Activated T-cell treated with anti-CD3 and anti-CD28 coated beads, Interleukin-2, amount 50 U/mL, for 1 hour (primary cell): ENCODE measurements around the gene ZNF771.
A peak's percentile ranks its signal among the peaks of the same experiment; 100 is the strongest.
"Not testable (repeated sequence)": the region's sequence is repeated elsewhere in the genome, so short reads cannot be mapped to it uniquely, and the experiment has no call there.

Experiments
- DNase-seq: peaks from one replicate; pipeline ENCODE4 v3.0.0-alpha.2; 2020

The ZNF771 gene

DNA sequence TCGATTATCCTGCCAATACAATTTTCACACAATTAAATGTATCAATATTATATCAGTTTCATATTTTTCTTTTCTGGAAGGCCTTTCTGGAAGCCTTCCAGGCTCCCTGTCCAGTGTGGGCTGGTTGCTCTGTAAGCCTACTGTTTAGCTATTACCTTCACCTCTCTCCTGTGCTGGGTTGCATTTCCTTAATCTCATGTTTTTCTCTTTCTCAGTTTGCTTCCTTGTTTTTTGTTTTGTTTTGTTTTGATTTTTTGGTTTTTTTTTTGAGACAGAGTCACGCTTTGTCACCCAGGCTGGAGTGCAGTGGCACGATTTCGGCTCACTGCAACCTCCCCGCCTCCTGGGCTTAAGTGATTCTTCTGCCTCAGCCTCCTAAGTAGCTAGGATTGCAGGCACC is 31.4 kb downstream of the ZNF771 start:
- no peak for DNase-seq

DNA sequence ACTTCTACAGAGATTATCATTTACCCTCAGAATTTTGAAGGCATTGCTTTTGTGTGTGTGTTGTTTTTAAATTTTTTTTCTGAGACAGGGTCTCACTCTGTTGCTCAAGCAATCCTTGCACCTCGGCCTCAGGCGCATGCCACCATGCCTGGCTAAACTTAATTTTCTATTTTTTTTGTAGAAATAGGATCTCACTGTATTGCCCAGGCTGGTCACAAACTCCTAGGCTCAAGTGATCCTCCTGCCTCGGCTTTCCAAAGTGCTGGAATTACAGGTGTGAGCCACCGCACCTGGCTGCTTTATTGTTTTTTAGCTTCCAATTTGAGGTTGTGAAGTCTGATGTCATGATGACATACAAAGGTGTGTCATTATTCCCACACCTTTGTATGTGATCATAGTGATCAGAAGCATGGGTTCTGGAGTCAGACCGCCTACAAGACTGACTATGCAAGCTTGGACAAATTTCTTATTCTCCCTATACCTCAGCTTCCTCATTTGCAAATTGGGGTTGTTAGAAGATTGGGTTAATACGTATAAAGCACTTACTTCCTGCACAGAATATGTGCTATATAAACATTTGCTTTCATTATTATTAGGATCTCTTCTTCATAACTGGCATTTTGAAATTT is 32.4 kb downstream of the ZNF771 start:
- no peak for DNase-seq

DNA sequence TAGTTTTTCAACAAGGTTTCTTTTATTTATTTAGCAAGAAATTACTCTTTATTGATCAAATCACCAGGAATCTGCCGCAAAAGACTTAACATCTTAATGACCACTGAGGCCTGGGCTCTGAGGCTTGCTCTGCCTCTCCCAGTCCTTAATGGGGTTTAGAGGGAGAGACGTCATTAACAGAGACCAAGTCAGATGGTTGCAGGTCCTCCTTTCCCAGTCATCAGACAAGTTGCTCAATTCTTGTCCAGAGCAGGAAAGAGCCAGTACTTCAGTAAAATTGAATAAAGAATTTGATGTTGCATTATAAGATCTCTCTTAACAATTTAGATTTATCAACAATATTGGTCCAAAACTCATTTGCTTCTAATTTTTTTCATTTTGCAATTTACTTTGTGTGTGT is 36.2 kb downstream of the ZNF771 start:
- DNase-seq: no peak

DNA sequence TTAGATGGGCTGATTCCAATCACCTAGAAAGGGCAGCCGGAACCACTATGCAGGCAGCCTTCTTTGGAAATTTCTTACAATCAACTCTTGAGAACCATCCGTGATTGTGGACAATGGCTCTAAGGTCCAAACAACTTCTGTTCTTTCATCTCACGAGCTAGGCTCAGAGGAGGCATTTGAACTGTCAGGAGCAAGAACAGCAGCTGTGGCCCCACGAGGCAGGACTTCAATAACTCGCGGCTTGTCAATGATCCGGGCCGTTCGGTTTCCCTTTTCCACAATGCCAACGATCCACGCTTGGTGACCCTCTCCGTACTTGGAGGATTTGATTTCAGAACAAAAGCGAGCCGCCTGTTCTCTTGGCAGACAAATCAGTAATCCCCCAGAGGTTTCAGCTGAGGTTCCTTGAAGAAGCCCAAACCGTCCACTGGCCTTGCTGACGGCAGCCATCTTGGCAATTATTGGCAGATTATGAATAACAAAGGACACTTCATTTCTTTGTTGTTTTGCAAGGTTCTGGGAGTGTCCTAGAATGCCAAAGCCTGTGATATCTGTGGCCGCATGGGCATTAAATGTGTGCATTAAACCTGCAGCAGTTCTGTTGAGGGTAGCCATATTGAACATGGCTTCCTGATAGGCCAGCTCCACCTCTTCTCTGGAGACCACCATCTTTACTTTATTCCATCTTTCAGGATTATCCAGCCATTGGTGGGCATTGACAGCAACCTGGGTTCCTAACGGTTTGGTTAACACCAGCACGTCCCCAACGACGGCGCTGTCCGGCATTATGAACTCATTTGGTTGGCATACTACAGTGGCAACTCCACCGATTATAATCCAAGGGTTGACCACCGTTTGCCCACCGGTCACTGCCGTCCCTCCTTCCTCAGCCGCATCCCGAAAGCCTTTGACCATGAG is 37.1 kb downstream of the ZNF771 start:
- DNase-seq: no peak

DNA sequence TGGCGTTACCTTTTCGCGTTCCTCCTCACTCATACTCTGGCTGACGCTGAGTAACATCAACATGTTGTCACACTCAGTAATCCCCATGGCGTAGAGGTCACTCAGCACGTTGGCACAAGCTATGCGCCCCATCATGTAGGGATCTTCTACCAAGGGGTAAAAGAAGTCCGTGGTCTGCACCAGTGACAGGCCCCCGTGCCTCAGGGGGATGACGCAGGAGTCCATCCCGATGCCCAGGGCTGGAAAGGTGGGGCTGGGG is 37.7 kb downstream of the ZNF771 start:
- DNase-seq: no peak

DNA sequence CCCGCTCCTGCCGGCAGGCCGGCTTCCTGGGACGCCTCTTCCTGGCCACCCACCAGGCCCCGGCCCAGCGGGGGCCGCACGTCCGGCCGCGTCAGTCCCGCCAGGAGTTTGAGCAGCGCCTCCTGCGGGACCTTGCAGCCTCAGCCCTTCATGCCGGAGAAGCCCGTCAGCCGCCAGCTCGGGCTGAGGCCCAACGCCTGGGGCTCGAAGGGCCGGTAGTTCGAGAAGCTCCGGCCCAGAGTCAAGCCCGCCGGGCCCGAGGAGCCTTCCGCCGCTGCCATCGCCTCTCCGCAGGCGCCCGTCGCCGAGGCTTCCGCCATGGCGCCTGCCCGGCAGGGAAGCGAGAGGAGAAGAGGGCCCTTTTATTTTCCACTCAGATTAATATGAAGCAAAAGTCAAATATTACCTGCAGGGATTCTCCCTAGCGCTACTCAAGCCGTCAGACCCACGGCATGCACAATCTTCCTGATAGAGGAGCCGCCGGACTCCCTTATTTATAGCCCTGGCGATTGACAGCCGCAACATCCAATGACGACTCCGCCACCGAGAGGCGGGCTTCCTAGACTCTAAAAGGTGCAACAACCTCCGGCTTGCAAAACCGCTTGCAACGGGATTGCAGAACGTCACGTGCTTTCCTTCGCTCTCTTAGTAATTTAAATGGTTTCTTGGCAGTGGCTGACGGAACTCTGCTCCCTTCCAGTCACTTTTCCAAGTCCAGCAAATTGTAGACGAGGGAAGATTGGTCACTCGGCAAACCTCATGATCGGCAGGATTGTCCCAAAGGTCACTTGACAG is 38.2 kb downstream of the ZNF771 start, which contains the start of gene SEPHS2:
Gene SEPHS2 (minus strand): TSS at position 467 of the 795 bp plus-strand sequence. CDS start 147 bp downstream, at position 320.
- peak; percentile 95 for DNase-seq

DNA sequence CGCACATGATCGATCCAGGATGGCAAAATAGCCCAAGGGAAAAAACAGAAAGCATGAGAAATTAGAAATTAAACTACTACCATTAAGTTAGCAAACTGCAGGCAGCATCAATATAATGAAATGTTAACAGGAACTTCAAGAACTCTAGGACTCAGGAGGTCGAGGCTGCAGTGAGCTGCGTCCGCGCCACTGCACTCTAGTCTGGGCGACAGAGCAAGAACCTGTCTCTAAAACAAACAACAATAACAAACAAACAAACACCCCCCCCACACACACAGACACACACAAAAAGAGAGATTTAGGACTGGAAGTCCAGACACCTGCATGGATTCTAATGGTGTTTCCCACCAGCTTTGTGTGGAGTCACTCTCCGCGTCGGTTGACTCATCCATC is 38.8 kb downstream of the ZNF771 start:
- no peak for DNase-seq

DNA sequence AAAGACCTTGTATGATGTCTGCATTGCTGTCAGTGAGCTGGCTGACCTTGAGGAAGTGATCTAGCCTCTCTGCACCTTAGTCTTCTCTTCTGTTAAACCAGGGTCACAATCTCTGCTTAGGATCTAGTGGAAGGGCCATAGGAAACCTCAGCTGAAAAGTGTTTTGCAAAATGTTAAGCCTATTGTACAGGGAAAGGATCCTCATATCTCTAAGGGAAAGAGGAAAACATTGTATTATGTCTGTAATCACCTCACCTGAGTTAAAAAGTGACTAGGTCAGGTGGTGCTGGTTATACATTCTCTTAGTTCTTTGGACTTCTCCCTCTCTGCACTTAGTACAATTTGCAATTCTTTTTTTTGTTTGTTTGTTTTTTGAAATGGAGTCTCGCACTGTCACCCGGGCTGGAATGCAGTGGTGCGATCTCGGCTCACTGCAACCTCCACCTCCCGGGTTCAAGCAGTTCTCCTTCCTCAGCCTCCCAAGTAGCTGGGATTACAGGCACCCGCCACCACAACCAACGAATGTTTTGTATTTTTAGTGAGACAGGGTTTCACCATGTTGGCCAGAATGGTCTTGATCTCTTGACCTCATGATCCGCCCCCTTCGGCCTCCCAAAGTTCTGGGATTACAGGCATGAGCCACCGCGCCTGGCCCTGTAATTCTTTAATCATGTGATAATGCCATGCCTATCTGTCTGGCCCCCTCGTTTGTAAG is 40.3 kb downstream of the ZNF771 start:
- DNase-seq: no peak

DNA sequence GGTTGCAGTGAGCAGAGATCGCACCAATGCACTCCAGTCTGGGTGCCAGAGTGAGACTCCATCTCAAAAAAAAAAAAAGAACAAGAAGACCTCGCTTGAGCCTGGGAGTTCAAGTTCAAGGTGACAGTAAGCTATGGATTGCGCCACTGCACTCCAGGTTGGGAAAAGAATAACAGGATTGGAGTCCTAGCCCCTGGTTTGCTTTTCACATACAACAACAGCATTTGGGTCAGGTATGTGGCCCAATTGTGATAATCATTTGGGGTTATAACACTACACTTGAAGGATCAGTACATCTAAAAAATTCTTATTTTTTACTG is 41.7 kb downstream of the ZNF771 start:
- no peak for DNase-seq

DNA sequence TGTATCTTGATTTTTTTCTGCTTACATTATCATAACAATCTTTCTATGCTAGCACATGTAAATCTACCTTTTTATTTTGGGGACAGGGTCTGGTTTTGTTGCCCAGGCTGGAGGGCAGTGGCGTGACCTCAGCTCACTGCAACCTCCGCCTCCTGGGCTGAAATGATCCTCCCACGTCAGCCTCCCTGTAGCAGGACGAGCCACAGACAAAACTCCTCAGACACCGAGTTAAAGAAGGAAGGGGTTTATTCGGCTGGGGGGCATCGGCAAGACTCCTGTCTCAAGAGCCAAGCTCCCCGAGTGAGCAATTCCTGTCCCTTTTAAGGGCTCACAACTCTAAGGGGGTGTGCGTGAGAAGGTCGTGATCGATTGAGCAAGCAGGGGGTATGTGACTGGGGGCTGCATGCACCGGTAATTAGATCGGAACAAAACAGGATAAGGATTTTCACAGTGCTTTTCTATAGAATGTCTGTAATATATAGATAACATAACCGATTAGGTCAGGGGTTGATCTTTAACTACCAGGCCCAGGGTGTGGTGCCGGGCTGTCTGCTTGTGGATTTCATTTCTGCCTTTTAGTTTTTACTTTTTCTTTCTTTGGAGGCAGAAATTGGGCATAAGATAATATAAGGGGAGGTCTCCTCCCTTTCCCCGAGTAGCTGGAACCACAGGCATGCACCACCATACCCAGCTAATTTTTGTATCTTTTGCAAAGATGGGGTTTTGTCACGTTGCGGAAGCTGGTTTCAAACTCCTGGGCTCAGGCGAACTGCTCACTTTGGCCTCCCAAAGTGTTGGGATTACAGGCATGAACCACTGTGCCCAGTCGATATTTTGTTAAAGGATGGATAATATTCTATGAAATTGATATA is 45.5 kb downstream of the ZNF771 start:
- DNase-seq: not testable (repeated sequence)

DNA sequence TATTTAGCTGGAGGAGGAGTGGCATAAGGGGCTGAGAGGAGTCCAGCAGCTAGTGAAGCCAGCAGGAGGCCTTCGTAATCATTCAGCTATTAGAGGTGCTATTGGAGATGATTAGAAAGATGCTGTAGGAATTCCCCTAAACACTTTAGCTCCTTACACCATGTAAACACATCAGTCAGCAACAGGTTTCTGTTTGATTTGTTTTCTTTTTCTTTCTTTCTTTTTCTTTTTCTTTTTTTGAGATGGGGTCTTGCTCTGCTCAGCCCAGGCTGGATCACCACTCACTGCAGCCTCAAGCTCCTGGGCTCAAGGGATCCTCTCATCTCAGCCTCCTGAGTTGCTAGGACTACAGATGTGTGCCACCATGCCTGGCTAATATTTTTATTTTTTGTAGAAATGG is 48.9 kb downstream of the ZNF771 start:
- no peak for DNase-seq

DNA sequence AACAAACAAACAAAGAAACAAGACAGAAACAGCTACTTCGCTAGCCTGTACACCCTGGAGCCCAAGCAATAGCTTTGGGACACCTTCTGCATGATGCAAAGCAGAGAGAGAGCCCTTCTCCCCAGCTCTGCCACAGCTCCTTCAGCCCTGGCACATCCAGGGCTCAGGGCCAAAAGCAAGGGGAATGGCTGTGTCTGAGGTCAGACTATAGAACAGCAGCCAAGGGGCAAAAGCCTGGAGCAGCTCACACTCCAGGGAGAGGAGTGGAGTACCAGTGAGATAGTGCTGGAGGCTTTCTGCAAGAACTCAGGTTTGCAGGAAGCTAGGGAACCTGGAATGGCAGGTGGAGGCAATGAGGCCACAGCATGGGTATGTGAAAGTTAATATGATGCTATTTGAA is 49.9 kb downstream of the ZNF771 start:
- DNase-seq: no peak

DNA sequence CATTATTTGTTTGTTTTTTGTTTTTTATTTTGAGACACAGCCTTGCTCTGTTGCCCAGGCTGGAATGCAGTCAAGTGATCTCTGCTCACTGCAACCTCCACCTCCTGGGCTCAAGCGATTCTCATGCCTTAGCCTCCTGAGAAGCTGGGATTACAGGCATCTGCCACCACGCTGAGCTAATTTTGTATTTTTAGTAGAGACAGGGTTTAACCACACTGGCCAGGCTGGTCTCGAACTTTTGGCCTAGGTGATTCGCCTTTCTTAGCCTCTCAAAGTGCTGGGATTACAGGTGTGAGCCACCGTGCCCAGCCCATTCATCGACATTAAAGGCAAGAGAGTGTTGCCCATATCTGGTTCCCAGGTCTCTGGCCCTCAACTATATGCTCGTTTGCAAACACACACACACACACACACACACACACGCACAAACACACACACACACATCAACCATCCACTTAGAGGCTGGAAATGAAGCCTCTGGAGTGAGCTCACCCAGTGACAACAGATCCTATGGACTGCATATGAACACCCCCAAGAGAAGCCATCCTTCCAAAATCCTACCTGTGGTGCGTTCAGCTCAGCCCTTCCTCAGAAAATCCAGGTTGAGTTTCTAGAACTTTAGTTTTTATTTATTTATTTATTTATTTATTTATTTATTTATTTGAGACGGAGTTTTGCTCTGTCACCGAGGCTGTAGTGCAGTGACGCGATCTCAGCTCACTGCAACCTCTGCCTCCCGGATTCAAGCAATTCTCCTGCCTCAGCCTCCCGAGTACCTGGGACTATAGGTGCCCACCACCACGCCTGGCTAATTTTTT is 50.5 kb downstream of the ZNF771 start:
- no peak for DNase-seq

DNA sequence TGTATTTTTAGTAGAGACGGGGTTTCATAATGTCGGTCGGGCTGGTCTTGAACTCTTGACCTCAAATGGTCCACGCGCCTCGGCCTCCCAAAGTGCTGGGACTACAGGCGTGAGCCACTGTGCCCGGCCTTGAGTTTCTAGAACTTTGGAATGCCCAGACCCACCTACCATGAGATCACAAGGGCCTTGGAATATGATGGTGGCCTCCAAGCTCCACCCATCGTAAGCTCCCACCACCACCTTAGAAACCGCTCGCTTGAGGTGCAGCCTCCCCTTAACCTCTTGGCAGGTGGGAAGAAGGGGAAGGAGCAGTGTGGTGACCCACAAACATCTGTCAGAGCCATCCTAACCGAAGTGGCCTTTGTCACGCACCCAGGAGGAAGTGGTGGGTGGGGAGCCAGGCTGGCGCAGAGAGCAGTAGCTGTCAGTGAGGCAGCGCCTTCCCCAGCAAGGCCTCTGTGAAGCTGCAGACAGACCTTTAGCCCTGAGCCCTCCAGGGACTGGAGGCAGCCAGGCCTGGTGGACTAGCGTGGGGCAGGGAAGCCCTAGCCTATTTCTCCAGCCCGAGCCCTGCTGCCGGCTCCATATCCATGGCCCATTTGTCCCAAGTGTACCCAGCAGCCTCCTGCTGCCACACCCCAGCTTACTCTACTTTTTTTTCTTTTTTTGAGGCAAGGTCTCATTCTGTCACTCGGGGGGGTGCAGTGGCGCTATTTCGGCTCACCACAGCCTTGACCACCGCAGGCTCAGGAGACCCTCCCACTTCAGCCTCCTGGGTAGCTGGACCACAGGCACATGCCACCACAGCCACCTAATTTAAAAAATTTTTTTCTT is 51.4 kb downstream of the ZNF771 start:
- DNase-seq: peak; percentile 69

DNA sequence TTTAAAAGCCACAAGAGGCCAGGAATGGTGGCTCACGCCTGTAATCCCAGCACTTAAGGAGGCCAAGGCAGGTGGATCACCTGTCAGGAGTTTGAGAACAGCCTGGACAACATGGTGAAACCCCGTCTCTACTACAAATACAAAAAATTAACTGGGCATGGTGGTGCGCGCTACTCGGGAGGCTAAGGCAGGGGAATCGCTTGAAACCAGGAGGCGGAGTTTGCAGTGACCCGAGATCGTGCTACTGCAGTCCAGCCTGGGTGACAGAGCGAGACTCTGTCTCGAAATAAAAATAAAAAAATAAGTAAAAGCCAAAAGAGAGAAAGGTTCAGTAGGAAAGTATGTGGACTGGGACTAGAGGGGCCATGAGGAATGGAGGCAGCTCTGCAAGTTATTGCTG is 52.0 kb downstream of the ZNF771 start:
- no peak for DNase-seq

DNA sequence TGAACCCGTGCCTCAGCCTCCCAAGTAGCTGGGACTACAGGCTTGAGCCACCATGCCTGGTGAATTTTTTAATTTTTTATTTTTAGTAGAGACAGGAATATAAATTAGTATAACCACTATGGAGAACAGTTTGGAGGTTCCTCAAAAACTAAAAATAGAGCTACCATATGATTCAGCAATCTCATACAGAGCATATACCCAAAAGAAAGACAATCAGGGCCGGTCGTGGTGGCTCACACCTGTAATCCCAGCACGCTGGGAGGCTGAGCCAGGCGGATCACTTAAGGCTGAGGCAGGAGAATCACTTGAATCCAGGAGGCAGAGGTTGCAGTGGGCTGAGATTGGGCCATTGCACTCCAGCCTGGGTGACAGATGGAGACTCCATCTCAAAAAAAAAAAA is 54.0 kb downstream of the ZNF771 start:
- not testable (repeated sequence) for DNase-seq

DNA sequence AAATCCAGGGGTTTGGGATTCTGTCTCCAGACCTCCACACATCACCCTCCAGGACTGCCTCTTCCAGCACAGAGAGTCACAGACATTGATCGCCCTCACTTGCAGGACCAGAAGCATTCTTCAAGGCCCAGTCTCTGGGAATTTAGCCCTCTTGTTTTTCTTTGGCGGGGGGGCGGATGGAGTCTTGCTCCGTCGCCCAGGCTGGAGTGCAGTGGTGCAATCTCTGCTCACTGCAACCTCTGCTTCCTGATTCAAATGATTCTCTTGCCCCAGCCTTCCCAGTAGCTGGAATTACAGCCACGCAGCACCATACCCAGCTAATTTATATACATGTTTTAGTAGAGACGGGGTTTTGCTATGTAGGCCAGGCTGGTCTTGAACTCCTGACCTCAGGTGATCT is 56.7 kb downstream of the ZNF771 start:
- DNase-seq: no peak
